WTC11 (cell line): ENCODE measurements around the gene ERC2.

Experiments
- CREB1 ChIP-seq: sonication (generic); formaldehyde crosslinking; IDR thresholded peaks from 2 replicates; pipeline ENCODE4 v1.8.0; 2023; ENCODE audit warnings: mild to moderate bottlenecking, missing genetic modification reagents
- NFATC4 ChIP-seq: fragments of 250-450 bp; sonication (Bioruptor Pico); IDR thresholded peaks from 2 replicates; pipeline ENCODE4 v1.9.0; 2021; ENCODE audit warnings: mild to moderate bottlenecking
- NR3C1 ChIP-seq: sonication (generic); formaldehyde crosslinking; conservative IDR thresholded peaks from 2 replicates; pipeline ENCODE4 v1.8.1; 2023; ENCODE audit warnings: low read depth, mild to moderate bottlenecking, missing genetic modification reagents
- TEAD4 ChIP-seq: sonication (generic); formaldehyde crosslinking; IDR thresholded peaks from 2 replicates; pipeline ENCODE4 v1.8.0; 2022; ENCODE audit warnings: mild to moderate bottlenecking, missing genetic modification reagents
- ZNF396 ChIP-seq: fragments of 250-450 bp; sonication (Bioruptor Pico); IDR thresholded peaks from 2 replicates; pipeline ENCODE4 v1.8.0; 2021; ENCODE audit warnings: mild to moderate bottlenecking, moderate library complexity, borderline replicate concordance
- TF ChIP-seq, protein P1 (sequence below): sonication (generic); formaldehyde crosslinking; IDR thresholded peaks from 2 replicates; pipeline ENCODE4 v1.8.0; 2022; ENCODE audit warnings: mild to moderate bottlenecking, missing genetic modification reagents
- TF ChIP-seq, protein P2 (sequence below): fragments of 200-600 bp; IDR thresholded peaks from 2 replicates; pipeline ENCODE4 v1.8.0; 2022; ENCODE audit warnings: antibody characterized with exemption

DNA sequence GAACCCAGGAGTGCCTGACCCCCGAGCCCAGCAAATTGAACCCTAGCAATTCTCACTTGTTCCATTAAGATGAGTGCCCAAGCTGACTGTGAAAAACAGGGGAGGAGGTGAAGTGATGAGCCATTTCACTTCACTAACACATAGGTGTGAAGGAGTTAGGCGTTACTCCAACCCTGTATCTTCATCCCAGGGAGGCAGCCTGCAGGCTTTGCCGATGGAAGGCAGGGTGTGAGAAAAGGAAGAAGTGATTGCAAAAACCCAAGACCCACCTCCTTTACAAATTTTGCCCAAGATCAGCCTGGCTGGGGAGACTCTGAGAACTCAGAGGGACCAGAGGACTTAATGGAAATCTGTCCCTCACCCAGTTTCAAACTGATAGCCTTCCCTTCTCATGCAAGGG lies 851.5 kb downstream of the ERC2 start:
- TF ChIP-seq, protein P1, sequence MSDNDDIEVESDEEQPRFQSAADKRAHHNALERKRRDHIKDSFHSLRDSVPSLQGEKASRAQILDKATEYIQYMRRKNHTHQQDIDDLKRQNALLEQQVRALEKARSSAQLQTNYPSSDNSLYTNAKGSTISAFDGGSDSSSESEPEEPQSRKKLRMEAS (CRISPR knock-in tag) = no peak
- TF ChIP-seq, protein P2, sequence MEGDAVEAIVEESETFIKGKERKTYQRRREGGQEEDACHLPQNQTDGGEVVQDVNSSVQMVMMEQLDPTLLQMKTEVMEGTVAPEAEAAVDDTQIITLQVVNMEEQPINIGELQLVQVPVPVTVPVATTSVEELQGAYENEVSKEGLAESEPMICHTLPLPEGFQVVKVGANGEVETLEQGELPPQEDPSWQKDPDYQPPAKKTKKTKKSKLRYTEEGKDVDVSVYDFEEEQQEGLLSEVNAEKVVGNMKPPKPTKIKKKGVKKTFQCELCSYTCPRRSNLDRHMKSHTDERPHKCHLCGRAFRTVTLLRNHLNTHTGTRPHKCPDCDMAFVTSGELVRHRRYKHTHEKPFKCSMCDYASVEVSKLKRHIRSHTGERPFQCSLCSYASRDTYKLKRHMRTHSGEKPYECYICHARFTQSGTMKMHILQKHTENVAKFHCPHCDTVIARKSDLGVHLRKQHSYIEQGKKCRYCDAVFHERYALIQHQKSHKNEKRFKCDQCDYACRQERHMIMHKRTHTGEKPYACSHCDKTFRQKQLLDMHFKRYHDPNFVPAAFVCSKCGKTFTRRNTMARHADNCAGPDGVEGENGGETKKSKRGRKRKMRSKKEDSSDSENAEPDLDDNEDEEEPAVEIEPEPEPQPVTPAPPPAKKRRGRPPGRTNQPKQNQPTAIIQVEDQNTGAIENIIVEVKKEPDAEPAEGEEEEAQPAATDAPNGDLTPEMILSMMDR = no peak
- no peak for TF ChIP-seq TEAD4
- TF ChIP-seq NFATC4 = no peak
- TF ChIP-seq NR3C1 (CRISPR knock-in tag) = no peak
- no peak for TF ChIP-seq CREB1 (CRISPR knock-in tag)
- TF ChIP-seq ZNF396 (CRISPR knock-in tag) = no peak
